ENCODE data around the gene LARP6.
A peak's percentile ranks its signal among the peaks of the same experiment; 100 is the strongest.
"Not testable (repeated sequence)": the region's sequence is repeated elsewhere in the genome, so short reads cannot be mapped to it uniquely, and the experiment has no call there.

LARP6 gene

DNA sequence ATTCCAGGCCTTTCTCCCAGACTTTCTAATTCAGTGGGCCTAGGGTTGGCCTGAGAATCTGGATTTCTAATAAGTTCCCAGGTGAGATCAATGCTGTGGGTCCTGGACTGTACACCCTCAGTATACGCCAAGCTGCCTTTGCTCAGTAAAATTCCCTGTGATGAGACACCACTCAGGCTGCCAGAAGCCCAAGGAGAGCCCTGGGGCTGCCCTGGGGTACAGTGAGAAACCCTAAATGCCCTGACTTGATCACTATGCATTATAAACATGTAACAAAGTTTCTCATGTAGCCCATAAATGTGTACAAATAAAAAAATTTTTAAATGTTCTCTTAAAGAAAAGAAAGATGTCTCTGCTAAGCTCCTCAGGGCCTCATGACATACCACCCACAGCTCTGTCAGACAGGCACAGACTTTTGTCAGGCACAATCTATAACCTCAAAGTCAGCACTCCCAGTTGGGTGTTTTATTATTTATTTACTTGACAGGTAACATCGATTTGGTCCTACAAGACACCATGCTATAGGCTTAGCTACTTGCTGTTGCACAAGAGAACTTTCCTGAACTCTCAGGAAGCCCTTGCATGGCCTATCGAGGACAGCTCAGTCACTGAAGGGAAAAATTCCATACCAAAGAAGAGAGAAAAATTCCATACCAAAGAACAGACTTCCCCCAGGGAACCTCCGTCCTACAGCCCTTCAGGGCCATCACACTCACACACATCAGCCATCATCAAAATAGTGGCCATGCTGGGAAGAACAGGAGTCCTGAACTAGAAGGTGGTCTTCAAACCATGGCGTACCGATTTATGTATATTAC lies 22.7 kb downstream of the LARP6 start:
- DNase-seq (ENCODE audit: low read depth in 2 of 2): no peak

DNA sequence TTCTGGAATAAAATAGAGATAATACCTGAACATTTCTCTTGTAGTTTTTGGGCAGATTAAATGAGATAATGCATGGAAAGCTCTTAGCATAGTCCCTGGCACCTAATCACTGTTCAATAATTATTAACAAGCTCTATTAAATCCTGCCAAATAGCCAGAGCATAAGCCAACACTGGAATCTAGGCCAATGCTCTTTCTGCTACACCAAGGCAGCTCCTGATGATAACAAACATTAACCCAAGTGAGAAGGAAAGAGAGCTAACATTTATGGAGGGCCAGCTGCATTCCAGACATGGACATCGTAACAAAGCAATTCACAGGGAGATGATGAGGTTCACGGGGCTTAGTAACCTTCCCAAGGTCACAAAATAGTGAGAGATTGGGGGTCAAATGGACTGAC lies 23.3 kb downstream of the LARP6 start:
- no peak for DNase-seq (ENCODE audit: low read depth in 2 of 2)

DNA sequence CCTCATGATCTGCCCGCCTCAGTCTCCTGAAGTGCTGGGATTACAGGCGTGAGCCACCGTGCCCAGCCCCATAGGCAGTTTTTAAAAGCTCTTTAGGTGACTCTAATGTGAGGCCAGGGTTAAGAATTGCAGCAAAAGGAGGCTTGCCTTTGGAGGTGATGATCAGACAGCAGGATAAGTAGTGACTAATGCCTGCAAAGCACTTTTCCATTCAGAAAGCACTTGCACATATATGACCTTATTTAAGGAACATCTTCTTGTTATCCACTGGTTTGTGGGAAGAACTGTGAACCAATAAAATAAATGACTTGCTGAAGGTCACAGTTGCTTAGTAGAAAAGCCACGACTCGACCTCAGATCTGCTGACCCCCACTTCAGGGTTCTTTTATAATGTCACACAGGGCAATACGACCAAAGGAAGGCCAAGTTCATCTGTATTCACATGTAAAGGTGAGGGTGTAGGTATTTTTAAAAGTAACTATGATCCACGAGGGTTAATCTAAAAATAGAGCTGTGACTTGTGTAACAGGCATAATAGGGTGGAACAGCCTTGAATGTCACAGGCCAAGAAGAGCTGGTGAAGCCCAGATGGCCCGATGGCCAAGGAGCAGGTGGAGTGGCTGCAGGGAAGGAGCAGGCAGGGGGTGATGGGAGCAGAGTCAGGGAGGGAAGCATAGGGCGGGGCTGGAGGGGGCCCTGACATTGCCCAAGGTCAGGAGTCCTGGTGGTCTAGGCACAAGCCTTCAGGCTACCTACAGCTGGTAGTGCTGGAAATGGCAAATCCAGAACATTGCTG lies 24.4 kb downstream of the LARP6 start:
- DNase-seq (ENCODE audit: low read depth in 2 of 2): no peak

DNA sequence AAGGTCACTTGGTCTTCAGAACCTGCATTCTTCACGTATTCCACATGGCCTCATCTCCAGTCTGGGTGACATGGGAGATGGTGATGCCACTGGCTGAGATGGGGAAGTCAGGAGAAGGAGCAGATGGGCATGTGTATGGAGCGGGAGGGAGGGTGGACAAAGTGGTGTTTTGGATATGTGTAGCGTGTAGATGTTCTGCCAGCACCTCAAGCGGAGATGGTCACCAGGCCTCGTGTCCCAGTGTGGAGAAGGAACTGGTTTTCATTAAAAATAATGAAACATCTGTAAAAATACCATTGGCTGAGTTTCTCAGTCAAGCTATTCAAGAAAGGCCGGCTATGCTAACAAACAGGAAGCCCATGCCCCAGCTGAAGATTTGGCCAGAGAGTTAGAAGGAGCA lies 26.2 kb downstream of the LARP6 start:
- no peak for DNase-seq (ENCODE audit: low read depth in 2 of 2)

DNA sequence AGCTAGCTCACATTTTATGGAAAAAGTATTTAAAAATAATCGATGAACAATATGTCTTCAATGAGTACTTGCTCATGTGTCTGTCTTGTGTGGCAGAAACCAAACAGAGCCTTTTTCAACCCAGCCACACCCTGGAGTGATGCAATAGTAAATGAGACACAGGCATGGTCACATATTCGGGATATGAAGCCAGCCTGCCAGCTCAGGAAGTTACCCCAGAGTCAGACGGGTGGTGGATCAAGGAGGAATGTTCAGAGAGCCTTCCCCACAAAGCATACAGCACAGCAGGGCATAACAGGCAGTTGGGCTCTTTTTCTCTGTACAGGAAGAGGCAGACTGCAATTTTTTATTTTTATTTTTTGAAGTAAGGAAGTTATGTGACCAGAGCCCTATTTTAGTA lies 27.3 kb downstream of the LARP6 start:
- DNase-seq (ENCODE audit: low read depth in 2 of 2): peak; percentile 50 to 51

DNA sequence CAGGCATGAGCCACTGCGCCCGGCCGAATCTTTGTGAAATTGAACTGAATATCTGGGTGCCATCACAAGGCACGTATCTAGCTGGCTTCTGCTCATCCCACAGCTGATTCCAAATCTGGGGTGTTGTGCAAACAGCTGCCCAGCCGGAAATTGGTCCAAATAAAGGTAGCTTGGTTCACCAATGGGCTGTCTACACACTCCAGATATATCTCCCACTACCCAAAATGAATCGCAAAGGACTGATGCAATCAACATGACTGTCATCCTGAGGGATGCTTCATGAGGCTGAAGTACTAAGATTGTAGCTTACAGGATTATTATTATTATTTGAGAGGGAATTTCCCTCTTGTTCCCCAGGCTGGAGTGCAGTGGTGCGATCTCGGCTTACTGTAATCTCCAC lies 28.1 kb downstream of the LARP6 start:
- DNase-seq (ENCODE audit: low read depth in 2 of 2): no peak

DNA sequence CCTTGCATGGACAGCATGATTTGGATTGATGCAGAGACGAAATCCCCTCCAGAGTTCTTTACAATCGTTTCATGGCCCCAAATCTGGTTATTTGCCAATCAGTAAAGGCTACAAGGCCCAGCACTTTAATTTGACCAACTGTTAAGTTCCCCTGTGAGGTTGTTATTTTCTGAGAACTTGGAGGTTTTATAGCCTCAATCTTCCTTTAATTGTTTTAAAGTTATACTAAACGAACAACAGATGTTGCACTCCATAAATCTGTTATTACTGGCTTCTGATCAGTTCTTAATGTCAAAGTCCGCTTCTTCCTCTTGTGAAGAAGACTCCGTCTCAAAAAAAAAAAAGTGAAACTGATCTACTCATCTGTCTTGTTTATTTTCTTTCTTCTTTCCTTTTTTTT lies 30.8 kb downstream of the LARP6 start:
- DNase-seq (ENCODE audit: low read depth in 2 of 2): no peak

DNA sequence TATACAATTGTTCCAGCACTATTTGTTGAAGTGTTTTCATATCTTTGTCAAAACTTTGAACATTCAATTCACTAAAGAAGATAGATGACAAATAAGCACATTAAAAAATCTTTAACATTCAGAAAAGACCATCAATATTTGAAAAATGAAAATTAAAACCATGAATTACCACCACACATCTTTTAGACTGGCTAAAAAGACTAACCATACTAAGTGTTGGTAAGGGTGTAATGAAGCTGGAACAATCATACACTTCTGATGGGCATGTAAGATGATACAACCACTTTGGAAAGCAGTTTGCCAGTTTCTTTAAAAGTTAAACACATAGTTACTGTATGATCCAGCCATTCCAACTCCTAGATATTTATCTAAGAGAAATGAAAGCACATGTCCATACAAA lies 33.7 kb downstream of the LARP6 start:
- no peak for DNase-seq (ENCODE audit: low read depth in 2 of 2)

DNA sequence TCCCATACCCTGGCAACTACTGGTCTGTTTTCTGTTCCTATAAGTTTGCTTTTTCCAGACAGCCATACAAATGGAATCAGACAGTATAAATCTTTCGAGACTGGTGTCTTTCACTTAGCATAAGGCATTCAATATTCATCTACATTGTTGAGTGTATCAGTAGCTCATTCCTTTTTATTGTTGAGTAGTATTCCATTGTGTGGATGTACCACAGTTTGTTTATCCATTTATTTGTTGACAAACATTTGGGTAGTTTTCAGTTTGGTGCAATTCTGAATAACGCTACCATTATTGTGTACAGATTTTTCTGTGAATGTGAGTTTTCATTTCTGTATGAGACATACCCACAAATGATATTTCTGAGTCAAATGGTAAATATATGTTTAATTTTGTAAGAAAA lies 35.4 kb downstream of the LARP6 start:
- no peak for DNase-seq (ENCODE audit: low read depth in 2 of 2)

DNA sequence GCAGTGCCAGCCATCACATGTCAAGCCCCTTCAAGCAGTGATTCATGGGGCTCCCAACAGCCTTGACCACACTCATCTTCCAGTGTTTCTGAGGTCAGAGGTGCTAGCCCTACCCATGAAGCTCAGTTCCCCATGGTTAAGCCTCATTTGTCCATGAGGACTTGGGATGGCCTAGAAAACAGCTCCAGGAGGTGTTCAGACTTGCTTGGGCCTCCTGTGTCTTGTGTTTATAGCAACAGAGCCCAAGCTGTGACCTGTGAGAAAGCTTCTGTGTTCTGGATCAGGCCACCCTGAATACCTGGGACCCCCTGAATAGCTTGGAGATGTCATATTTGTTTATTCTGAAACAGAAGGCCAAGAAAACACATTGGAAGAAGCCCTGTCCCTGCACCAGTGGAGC lies 36.7 kb downstream of the LARP6 start:
- no peak for DNase-seq (ENCODE audit: low read depth in 2 of 2)

DNA sequence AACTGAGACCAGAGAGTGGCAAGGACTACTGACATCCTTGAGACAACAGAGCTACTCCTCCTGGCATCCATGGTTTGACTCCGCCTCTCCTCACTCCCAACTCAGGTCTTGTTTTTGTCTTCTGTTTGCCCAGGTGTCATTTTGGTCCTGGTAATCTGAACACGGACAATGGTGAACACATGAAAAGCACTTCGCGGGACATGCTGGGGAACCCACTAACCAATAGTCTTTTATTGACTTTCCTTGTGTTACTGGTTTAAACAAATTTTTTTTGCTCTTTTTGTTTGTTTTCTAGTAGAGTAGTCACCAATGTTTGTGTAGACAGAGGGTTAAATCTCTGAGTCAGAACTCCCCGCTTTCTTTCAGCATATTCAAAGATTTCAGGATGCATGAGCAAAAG lies 38.4 kb downstream of the LARP6 start:
- no peak for DNase-seq (ENCODE audit: low read depth in 2 of 2)

DNA sequence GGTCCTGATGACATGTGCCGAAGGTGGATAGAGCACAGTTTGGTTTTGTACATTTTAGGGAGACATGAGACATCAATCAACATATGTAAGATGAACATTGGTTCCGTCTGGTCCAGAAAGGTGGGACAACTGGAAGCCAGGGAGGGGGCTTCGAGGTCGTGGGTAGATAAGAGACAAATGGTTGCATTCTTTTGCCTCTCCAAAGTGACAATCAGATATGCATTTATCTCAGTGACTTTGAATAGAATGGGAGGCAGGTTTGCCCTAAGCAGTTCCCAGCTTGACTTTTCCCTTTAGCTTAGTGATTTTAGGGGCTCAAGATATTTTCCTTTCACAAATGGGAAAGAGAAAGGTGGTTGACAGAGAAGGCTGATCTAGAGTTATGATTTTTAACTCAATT lies 38.9 kb downstream of the LARP6 start:
- not testable (repeated sequence) for DNase-seq (ENCODE audit: low read depth in 2 of 2)

DNA sequence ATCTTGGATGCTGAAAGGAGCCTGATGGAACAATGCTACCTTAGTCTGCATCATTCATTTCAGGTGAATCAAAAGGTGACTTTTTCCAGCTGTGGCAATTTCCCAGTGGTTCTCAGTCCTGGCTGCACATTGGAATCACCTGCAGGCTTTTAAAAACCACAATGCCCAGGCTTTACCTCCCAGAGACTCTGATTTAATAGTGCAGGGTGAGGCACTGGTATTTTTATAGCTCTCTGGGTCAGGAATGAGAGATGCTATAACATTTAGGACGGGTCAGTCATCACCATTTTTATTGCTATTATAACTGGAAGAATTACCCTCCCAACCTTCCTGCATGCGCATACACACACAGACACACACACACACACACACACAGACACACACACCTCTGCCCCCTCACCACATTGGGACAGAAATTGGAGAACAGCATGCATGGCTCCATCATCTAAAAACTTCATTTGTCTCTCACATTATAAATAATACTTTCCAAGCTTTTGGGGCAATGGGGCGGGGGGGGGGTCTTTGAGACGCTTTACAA lies 41.1 kb downstream of the LARP6 start:
- no peak for DNase-seq (ENCODE audit: low read depth in 2 of 2)

DNA sequence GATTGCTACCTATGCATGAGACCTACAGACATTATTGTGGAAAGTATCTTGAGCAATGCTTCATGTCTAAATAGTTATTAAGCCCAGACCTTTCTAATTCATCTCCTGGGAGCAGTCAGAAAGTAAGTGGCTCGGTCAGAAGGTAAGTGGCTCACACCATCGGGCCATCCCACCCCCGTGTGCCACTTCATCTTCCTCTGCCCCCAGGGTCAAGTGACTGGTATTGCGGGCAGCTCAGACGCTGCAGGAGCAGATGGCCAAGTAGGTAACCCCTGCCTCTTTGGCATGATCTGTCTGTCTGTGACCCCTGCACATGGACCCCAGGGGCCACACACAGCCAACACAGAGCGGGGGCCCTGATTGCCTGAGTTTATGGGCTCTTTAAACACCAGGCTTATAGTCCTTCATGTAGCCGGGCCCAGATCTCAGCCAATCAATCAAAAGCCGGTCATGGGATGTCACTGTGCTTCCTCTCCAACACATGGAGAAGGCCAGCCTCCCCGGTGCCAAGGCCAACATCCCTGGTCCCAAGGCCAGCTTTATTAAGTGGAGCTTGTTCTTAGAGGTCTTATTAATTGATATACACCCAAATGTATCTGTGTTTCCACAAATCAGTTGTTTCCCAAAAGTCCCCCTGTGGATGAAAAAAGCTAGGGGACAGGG lies 42.9 kb downstream of the LARP6 start:
- DNase-seq (ENCODE audit: low read depth in 2 of 2): no peak

DNA sequence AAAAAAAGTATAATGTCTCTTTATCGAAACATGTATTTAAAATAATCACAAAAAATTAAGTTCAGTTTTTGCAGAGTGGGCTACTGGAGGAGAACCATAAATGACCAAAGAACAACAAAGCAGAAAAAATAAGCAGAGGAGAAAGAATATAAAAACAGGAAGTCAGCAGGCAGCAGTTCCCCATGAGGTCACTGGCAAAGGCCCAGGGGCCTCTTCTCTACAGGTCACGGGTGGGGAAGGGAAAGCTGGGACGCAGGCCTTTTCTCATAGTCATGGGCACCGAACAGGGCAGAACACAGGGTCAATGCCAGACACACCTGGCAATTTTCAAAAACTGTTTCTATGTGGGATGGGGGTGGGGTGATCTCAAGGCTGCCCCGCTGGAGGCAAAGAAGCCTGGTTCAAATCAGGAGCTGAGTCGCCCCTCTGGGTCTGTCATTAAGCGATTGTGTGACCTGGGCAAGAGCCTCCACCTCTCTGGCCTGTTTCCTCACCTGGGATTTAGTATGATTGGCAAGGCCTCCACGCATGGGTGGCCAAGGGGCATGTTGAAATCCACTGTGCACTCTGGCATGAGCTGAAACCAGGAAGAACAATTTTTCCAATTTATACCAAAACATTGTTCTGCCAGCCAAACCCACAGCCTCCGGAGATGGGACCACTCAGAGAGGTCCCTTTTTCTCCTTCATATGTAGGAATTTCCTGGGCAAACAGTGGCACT lies 46.8 kb downstream of the LARP6 start:
- DNase-seq (ENCODE audit: low read depth in 2 of 2): no peak

DNA sequence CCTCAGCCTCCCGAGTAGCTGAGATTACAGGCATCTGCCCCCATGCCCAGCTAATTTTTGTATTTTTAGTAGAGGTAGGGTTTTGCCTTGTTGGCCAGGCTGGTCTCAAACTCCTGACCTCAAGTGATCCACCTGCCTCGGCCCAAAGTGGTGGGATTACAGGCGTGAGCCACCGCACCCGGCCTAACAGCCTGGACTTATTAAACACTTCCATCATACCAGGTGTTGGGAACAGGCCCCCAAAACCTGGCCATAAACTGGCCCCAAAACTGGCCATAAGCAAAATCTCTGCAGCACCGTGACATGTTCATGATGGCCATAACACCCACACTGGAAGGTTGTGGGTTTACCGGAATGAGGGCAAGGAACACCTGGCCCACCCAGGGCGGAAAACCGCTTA lies 49.6 kb downstream of the LARP6 start:
- DNase-seq (ENCODE audit: low read depth in 2 of 2): not testable (repeated sequence)

DNA sequence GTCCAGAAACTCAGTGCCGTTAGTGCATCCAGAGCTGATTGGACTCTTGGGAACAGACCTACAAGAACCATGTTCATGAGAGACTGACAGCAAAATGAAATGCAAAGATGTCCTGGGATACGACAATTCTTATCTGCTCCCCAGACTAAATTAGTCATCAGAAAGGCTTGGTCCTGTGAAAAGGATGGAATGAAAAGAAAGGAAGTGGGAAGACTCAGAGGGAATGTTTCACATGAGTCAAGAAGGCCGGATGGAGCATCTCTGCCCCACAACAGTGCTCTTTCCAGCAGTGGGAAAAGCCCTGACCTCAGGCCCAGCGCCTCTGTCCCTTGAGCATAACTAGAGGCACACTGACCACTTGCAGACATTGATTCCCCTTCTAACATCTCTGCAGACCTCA lies 51.3 kb downstream of the LARP6 start:
- DNase-seq (ENCODE audit: low read depth in 2 of 2): no peak

DNA sequence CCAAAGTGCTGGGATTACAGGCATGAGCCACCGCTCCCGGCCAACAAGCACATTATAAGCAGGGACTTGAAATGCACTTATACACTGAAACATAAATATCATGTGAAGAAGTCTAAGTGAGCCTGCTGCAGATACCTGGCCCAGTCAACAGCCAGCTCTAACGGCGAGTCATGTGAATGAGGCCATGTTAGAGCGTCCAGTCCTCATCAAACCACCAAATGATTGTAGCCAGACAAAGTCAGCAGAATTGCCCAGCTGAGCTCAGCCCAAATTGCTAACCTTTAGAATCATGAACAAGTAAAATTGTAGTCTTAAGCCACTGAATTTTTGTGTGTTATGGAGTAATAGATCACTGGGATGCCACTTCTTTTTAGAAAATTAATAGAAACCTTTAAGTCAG lies 52.8 kb downstream of the LARP6 start:
- no peak for DNase-seq (ENCODE audit: low read depth in 2 of 2)

DNA sequence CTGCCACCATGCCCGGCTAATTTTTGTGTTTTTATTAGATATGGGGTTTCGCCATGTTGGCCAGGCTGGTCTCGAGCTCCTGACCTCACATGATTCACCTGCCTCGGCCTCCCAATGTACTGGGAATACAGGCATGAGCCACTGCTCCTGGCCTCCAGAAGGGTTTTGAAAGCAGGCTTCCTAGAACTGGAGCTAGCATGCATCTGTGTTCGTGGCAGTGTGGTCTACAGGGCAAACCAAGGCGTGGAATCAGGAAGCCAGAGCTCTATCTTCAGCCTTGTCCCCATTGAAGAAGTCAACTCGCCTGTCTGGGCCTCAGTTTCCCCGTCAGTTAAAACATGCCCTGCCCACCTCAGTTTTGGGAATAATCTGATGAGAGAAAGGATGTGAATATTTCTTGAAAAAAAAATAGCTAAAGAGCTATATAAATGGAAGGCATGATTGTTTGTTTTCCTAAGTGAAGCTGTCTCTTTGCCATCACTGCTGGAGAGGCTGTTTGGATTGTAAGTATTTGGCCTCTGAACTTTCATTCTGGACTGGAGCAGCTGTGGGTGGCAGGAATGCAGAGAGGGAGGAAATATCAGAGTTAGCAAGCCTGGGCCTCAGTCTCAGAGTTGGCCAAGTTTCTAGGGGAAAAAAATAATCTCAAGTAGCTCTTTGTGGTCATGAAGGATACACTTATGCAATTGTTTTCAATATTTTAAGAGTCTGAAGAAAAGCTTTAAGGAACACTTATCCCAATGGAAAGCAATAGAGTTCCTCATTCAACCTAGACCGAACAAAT lies 54.1 kb downstream of the LARP6 start:
- DNase-seq (ENCODE audit: low read depth in 2 of 2): peak; percentile 84 to 86

DNA sequence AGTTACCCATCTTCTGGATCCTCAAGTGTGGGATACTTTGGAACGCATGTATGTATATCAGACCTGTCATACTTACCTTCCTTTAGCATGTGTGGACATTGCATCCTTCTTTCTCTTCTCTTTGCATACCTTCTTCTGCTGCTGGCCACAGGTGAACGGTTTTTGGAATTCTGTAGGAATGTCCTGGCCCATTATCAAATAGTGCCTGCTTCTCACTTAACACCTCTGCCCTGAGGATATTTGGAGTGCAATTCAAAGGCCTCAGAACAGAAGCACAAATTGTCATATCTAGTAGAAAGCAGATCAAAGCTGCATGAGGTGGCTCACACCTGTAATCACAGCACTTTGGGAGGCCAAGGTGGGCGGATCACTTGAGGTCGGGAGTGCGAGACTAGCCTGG lies 56.5 kb downstream of the LARP6 start:
- DNase-seq (ENCODE audit: low read depth in 2 of 2): no peak

All from fibroblast of skin of left biceps (primary cell).